CD14-positive monocyte (primary cell): ENCODE measurements around the gene CAPN1. TPM values are rescaled to one million over a fixed set of nuclear protein-coding genes. Genes with fewer than 3 reads are reported as not detected.

Experiments used
- DNase-seq, 3 donors: peaks; one replicate each; pipeline ENCODE4 v3.0.0-alpha.2; 2011 to 2022
- H2AFZ ChIP-seq: 2 replicates; pipeline ENCODE4 v1.6.0; 2012; ENCODE audit warnings: mild to moderate bottlenecking, low read depth, low read length, inconsistent platforms; ENCODE audit not compliant: insufficient read depth, poor library complexity, severe bottlenecking
- H3K27ac ChIP-seq, 2 donors: 1 replicate in 1 of 2; 2 replicates in 1 of 2; pipeline ENCODE4 v1.5.1; 2012 to 2013; ENCODE audit warnings: low read length in 2 of 2, control low read depth in 1 of 2, inconsistent platforms in 1 of 2, low read depth in 1 of 2, mild to moderate bottlenecking in 1 of 2
- H3K27me3 ChIP-seq, 2 donors: one replicate each; pipeline versions ENCODE4 v1.6.0 to v1.6.1; 2011 to 2013; ENCODE audit warnings: low read length in 2 of 2; ENCODE audit not compliant: control insufficient read depth in 2 of 2, insufficient read depth in 2 of 2
- H3K36me3 ChIP-seq, 2 donors: replicated peaks in 1 of 2; 1 replicate in 1 of 2; 2 replicates in 1 of 2; pipeline versions ENCODE4 v1.5.1 to v1.6.1; 2012 to 2013; ENCODE audit warnings: low read length in 2 of 2, control low read depth in 1 of 2, inconsistent platforms in 1 of 2, mild to moderate bottlenecking in 1 of 2; ENCODE audit not compliant: insufficient read depth in 2 of 2, control insufficient read depth in 1 of 2
- H3K4me1 ChIP-seq, 2 donors: 1 replicate in 1 of 2; 2 replicates in 1 of 2; pipeline versions ENCODE4 v1.5.1 to v1.6.1; 2012 to 2013; ENCODE audit warnings: low read length in 2 of 2, control low read depth in 1 of 2, inconsistent platforms in 1 of 2, mild to moderate bottlenecking in 1 of 2, moderate library complexity in 1 of 2; ENCODE audit not compliant: insufficient read depth in 2 of 2, control insufficient read depth in 1 of 2
- H3K4me2 ChIP-seq: replicated peaks from 2 replicates; pipeline ENCODE3; 2012; ENCODE audit warnings: low read length, moderate library complexity, mild to moderate bottlenecking; ENCODE audit not compliant: poor library complexity, severe bottlenecking; ENCODE audit errors: extremely low read depth
- H3K4me3 ChIP-seq, 3 experiments: fragments of 200-600 bp in 1 of 3; sonication (generic) in 1 of 3; replicated peaks in 1 of 3; 1 replicate in 2 of 3; 2 replicates in 1 of 3; pipeline ENCODE4 v1.5.1; 2011 to 2013; ENCODE audit warnings: low read length in 3 of 3, mild to moderate bottlenecking in 3 of 3, control low read depth in 2 of 3, low read depth in 2 of 3, inconsistent platforms in 1 of 3, moderate library complexity in 1 of 3
- H3K79me2 ChIP-seq: 2 replicates; pipeline ENCODE4 v1.6.0; 2012; ENCODE audit warnings: mild to moderate bottlenecking, control low read depth, inconsistent platforms, low read length, moderate library complexity; ENCODE audit not compliant: insufficient read depth
- H3K9ac ChIP-seq: 2 replicates; pipeline ENCODE4 v1.6.0; 2017; ENCODE audit warnings: low read length, mild to moderate bottlenecking; ENCODE audit not compliant: insufficient read depth, poor library complexity, severe bottlenecking
- H3K9me3 ChIP-seq, 2 donors: replicated peaks in 1 of 2; 1 replicate in 1 of 2; 2 replicates in 1 of 2; pipeline versions ENCODE4 v1.5.1 to v1.6.1; 2012 to 2013; ENCODE audit warnings: low read length in 2 of 2, control low read depth in 1 of 2; ENCODE audit not compliant: control insufficient read depth in 1 of 2, insufficient read depth in 1 of 2
- H4K20me1 ChIP-seq: 2 replicates; pipeline ENCODE4 v1.6.0; 2012; ENCODE audit warnings: mild to moderate bottlenecking, low read length, control low read depth, moderate library complexity; ENCODE audit not compliant: insufficient read depth
- H3K27ac Mint-ChIP-seq, 7 donors: one replicate each; pipeline ENCODE4 v1.8.0; 2020; ENCODE audit warnings: mild to moderate bottlenecking in 7 of 7, mixed read lengths in 7 of 7, moderate library complexity in 6 of 7, inconsistent platforms in 2 of 7
- H3K27me3 Mint-ChIP-seq, 3 donors: one replicate each; pipeline ENCODE4 v1.8.0; 2021 to 2022; ENCODE audit warnings: low read depth in 3 of 3, mild to moderate bottlenecking in 3 of 3, mixed read lengths in 3 of 3, moderate library complexity in 3 of 3, inconsistent platforms in 1 of 3
- H3K36me3 Mint-ChIP-seq, 2 donors: one replicate each; pipeline ENCODE4 v1.8.0; 2020; ENCODE audit warnings: mixed read lengths in 2 of 2, inconsistent platforms in 1 of 2, mild to moderate bottlenecking in 1 of 2
- H3K4me1 Mint-ChIP-seq: one replicate; pipeline ENCODE4 v1.8.0; 2020; ENCODE audit warnings: mild to moderate bottlenecking, mixed read lengths
- H3K4me3 Mint-ChIP-seq, 2 donors: one replicate each; pipeline ENCODE4 v1.8.0; 2020; ENCODE audit warnings: mild to moderate bottlenecking in 2 of 2, mixed read lengths in 2 of 2, moderate library complexity in 1 of 2
- H3K9me3 Mint-ChIP-seq, 7 donors: one replicate each; pipeline ENCODE4 v1.8.0; 2020 to 2022; ENCODE audit warnings: mixed read lengths in 7 of 7, mild to moderate bottlenecking in 6 of 7, moderate library complexity in 6 of 7, inconsistent platforms in 2 of 7
- CTCF ChIP-seq: fragments of 200-600 bp; IDR thresholded peaks from one replicate; pipeline ENCODE4 v1.8.0; 2022; ENCODE audit warnings: antibody characterized with exemption, mild to moderate bottlenecking
- WGBS: methylation state at CpG from one replicate; pipeline ENCODE4 v1.1.5; 2013; ENCODE audit warnings: missing lambda C conversion rate; ENCODE audit not compliant: insufficient coverage; 5-methylcytosine and 5-hydroxymethylcytosine counted together
- intact Hi-C, 2 donors: fragments of 100-400 bp; cut with micrococcal nuclease; formaldehyde crosslinking; loops; one replicate each; pipeline versions ENCODE4 v1.15.0 to v1.15.1; 2023
- polyA plus RNA-seq, 3 donors: library from polyadenylated mRNA; depleted of rRNA in 1 of 3; unstranded in 2 of 3; stranded (reverse) in 1 of 3; fragments of 300-500 nt in 2 of 3; fragments of >200 nt in 1 of 3; fragmentation: Illumina TruSeq in 2 of 3; gene quantifications; 1 replicate in 2 of 3; 2 replicates in 1 of 3; pipeline ENCODE4 v1.2.3, GENCODE V29; 2012 to 2021

The CAPN1 gene
- polyA plus RNA-seq, 3 donors, result 128 to 140 (median 129) TPM

GRCh38 chr11:65189191-65189590 is 7.5 kb downstream of the CAPN1 start:
- H2AFZ ChIP-seq, result no peak overlapping the region
- intact Hi-C loops, result no loop called here
- TF ChIP-seq CTCF, result no peak
- no peaks in the 10 kb centered on the region for H3K9me3 ChIP-seq
- Mint-ChIP-seq H3K4me3 (no peak overlapping the region), H3K27me3 (peaks cover 0 to 2% (median 0%) of the 10 kb centered on the region in 3 donors), H3K4me1 (peaks cover 28% of the 10 kb centered on the region), H3K27ac (peak overlapping the region in 1 of 7 donors; percentile 27), H3K36me3 (peaks cover 62 to 86% of the 10 kb centered on the region in 2 donors), H3K9me3 (no peaks in the 10 kb centered on the region)
- no peak overlapping the region for H3K4me2 ChIP-seq
- H3K9ac ChIP-seq, result no peak overlapping the region
- peaks cover 0 to 9% of the 10 kb centered on the region in 2 donors for H3K4me1 ChIP-seq
- no peak overlapping the region for H3K4me3 ChIP-seq
- H3K27ac ChIP-seq, result no peak overlapping the region
- H3K36me3 ChIP-seq, result peaks cover 73 to 96% of the 10 kb centered on the region in 2 donors
- peaks cover 56% of the 10 kb centered on the region for H4K20me1 ChIP-seq
- no peak for DNase-seq
- H3K27me3 ChIP-seq, result no peaks in the 10 kb centered on the region
- peaks cover 20% of the 10 kb centered on the region for H3K79me2 ChIP-seq
- WGBS, result 85% methylated on average over 10 of the region's 10 CpGs

- Histone ChIP-seq H3K27ac (no peak overlapping the region), H3K36me3 (peaks cover 75 to 93% of the 10 kb centered on the region in 2 donors), H3K9ac (no peak overlapping the region), H3K4me3 (no peak overlapping the region), H3K9me3 (no peaks in the 10 kb centered on the region), H3K4me1 (peaks cover 0 to 5% of the 10 kb centered on the region in 2 donors), H3K4me2 (no peak overlapping the region), H3K27me3 (no peaks in the 10 kb centered on the region), H4K20me1 (peaks cover 23% of the 10 kb centered on the region), H3K79me2 (peaks cover 6% of the 10 kb centered on the region), H2AFZ (no peak overlapping the region)
- intact Hi-C loops, result no loop called here
- H3K27ac Mint-ChIP-seq, result peak overlapping the region in 1 of 7 donors; percentile 12
- peaks cover 12% of the 10 kb centered on the region for H3K4me1 Mint-ChIP-seq
- peak in 1 of 3 donors; percentile 5 for DNase-seq
- no peak overlapping the region for H3K4me3 Mint-ChIP-seq
- H3K36me3 Mint-ChIP-seq, result peaks cover 65 to 93% of the 10 kb centered on the region in 2 donors
- no CpG with 5 or more reads among the region's 2 CpGs for WGBS
- H3K27me3 Mint-ChIP-seq, result peaks cover 0 to under 1% (median 0%) of the 10 kb centered on the region in 3 donors
- no peaks in the 10 kb centered on the region for H3K9me3 Mint-ChIP-seq
- no peak for TF ChIP-seq CTCF
Observed at GRCh38 chr11:65194564-65194963, 12.8 kb downstream of the CAPN1 start.
